Measurements from ENCODE around the gene CCDC47.
A peak's percentile ranks its signal among the peaks of the same experiment; 100 is the strongest.
"Not testable (repeated sequence)": the region's sequence is repeated elsewhere in the genome, so short reads cannot be mapped to it uniquely, and the experiment has no call there.

CCDC47 gene

GRCh38 chr17:63796375-63796774, 23.0 kb upstream of the CCDC47 start:
- not testable (repeated sequence) for ATAC-seq, H3K4me1 Mint-ChIP-seq, H3K9me3 Mint-ChIP-seq, H3K27ac Mint-ChIP-seq, H3K4me3 Mint-ChIP-seq, H3K27me3 Mint-ChIP-seq, DNase-seq
- peaks cover 63% of the 10 kb centered on the region for H3K36me3 Mint-ChIP-seq (ENCODE audit: low read depth)

DNA sequence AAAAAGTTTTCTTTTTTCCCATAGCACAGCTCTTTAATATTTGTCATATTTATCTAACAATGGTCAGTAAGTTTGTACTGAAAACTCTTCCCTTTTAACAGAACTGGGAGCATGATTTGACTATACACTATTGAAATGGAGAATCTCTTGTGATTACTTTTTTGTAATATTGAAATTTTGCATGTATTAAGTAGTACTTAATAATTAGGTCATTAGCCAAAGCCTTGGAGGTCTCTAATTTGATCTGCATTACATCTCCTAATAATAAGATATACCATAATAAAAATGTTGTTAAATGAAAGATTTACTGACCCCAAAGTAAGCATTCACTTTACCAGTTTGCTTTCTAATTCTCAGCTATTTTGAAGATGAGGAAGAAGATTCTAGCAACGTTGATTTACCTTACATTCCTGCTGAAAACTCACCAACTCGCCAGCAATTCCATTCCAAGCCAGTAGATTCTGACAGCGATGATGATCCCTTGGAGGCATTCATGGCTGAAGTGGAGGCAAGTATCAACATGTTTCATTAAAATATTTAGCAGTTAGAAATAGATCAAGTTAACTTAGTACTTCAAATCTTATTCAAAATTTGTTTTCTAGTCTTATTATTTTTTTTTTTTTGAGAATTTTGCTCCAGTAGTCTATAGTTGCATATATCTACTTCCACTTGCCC, 18.8 kb upstream of the CCDC47 start:
- no peaks in the 10 kb centered on the region for H3K4me1 Mint-ChIP-seq
- H3K4me3 Mint-ChIP-seq, result no peak overlapping the region
- H3K36me3 Mint-ChIP-seq (ENCODE audit: low read depth), result peaks cover 48% of the 10 kb centered on the region
- no peaks in the 10 kb centered on the region for H3K9me3 Mint-ChIP-seq
- no peaks in the 10 kb centered on the region for H3K27me3 Mint-ChIP-seq
- DNase-seq (no peak), ATAC-seq (no peak)
- no peak overlapping the region for H3K27ac Mint-ChIP-seq

- H3K36me3 Mint-ChIP-seq (ENCODE audit: low read depth), result peaks cover 35% of the 10 kb centered on the region
- no peaks in the 10 kb centered on the region for H3K4me1 Mint-ChIP-seq
- no peak overlapping the region for H3K4me3 Mint-ChIP-seq
- H3K9me3 Mint-ChIP-seq, result no peaks in the 10 kb centered on the region
- H3K27me3 Mint-ChIP-seq, result no peaks in the 10 kb centered on the region
- DNase-seq, result no peak
- no peak overlapping the region for H3K27ac Mint-ChIP-seq
- no peak for ATAC-seq
These were observed 16.7 kb upstream of the CCDC47 start for GRCh38 chr17:63790057-63790456.

- no peak overlapping the region for H3K27ac Mint-ChIP-seq
- H3K27me3 Mint-ChIP-seq, result no peaks in the 10 kb centered on the region
- ATAC-seq, result no peak
- no peaks in the 10 kb centered on the region for H3K9me3 Mint-ChIP-seq
- no peak overlapping the region for H3K4me3 Mint-ChIP-seq
- peaks cover 22% of the 10 kb centered on the region for H3K36me3 Mint-ChIP-seq (ENCODE audit: low read depth)
- peaks cover 19% of the 10 kb centered on the region for H3K4me1 Mint-ChIP-seq
- no peak for DNase-seq
These were observed 13.7 kb upstream of the CCDC47 start for GRCh38 chr17:63786971-63787711.

GRCh38 chr17:63786117-63786516, 12.7 kb upstream of the CCDC47 start:
- Mint-ChIP-seq H3K27ac (no peak overlapping the region), H3K36me3 (ENCODE audit: low read depth) (peaks cover 19% of the 10 kb centered on the region), H3K4me1 (peaks cover 21% of the 10 kb centered on the region), H3K4me3 (no peak overlapping the region), H3K27me3 (no peaks in the 10 kb centered on the region), H3K9me3 (no peaks in the 10 kb centered on the region)
- no peak for ATAC-seq
- no peak for DNase-seq

DNA sequence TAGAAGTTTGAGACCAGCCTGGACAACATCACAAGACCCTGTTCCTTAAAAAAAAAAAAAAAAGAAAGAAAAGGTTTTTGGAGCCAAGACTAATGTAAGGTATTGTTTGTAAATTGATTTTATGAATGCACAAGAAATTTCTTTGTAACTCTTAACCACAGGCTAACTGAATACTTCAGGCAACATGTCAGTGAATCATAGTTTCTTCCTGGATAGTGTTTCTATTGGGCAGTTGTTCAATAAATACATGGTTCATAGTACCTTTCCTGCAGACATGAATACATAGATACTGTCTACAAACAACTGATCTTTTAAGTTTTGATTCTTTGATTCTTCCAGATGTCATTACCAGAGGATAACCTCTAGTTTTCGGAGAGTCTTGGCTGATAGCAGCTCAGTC, 12.2 kb upstream of the CCDC47 start:
- H3K27me3 Mint-ChIP-seq, result no peaks in the 10 kb centered on the region
- H3K4me1 Mint-ChIP-seq, result peaks cover 26% of the 10 kb centered on the region
- H3K36me3 Mint-ChIP-seq (ENCODE audit: low read depth), result peaks cover 22% of the 10 kb centered on the region
- H3K27ac Mint-ChIP-seq, result no peak overlapping the region
- no peak for ATAC-seq
- no peak overlapping the region for H3K4me3 Mint-ChIP-seq
- H3K9me3 Mint-ChIP-seq, result no peaks in the 10 kb centered on the region
- DNase-seq, result no peak

- H3K27me3 Mint-ChIP-seq, result no peaks in the 10 kb centered on the region
- H3K36me3 Mint-ChIP-seq (ENCODE audit: low read depth), result peaks cover 30% of the 10 kb centered on the region
- H3K4me3 Mint-ChIP-seq, result no peak overlapping the region
- ATAC-seq (no peak), DNase-seq (no peak)
- no peaks in the 10 kb centered on the region for H3K9me3 Mint-ChIP-seq
- H3K4me1 Mint-ChIP-seq, result peaks cover 44% of the 10 kb centered on the region
- no peak overlapping the region for H3K27ac Mint-ChIP-seq
These were observed 10.1 kb upstream of the CCDC47 start for GRCh38 chr17:63783522-63783921.

DNA sequence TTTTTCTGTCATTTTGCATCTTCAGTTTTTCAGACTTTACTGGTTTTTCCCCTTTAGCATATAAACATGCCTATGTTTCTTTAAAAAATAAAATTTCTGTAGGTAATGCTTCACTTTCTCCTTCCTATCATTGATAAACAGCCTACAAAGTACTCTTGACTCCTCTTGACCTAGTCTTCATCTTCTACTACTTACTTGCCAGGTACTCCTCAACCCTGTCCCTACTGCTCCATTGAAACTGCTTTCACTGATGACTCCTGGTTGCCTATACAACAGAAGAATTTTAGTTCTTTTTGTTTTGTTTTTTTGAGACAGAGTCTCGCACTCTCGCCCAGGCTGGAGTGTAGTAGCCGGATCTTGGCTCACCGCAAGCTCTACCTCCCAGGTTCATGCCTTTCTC, 7.5 kb upstream of the CCDC47 start:
- no peaks in the 10 kb centered on the region for H3K27me3 Mint-ChIP-seq
- no peak for ATAC-seq
- H3K9me3 Mint-ChIP-seq, result no peaks in the 10 kb centered on the region
- no peak for DNase-seq
- peak overlapping the region; percentile 4 for H3K27ac Mint-ChIP-seq
- H3K4me1 Mint-ChIP-seq, result peaks cover 65% of the 10 kb centered on the region
- peaks cover 42% of the 10 kb centered on the region for H3K36me3 Mint-ChIP-seq (ENCODE audit: low read depth)
- no peak overlapping the region for H3K4me3 Mint-ChIP-seq

DNA sequence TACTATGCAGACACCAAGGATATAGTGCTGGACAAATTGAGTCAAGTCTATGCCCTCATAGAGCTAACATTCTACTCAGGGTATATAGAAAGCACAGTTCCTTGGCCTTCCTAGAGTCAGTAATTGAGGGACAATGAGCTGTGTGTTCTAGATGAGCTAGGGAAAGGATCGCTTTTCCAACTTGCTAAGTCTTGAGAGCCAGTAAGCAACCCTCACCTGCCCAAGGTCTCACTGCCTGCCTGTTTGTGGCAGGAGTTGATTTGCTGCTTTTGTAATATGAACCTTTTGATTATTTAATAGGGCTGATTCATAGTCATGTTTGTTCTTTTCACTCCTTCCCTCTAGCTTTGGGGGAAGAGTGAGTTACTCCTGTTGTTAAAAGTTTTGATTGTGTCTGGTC, 7.1 kb upstream of the CCDC47 start:
- H3K4me3 Mint-ChIP-seq, result no peak overlapping the region
- H3K9me3 Mint-ChIP-seq, result no peaks in the 10 kb centered on the region
- peaks cover 68% of the 10 kb centered on the region for H3K4me1 Mint-ChIP-seq
- no peak for ATAC-seq
- H3K27me3 Mint-ChIP-seq, result no peaks in the 10 kb centered on the region
- peaks cover 42% of the 10 kb centered on the region for H3K36me3 Mint-ChIP-seq (ENCODE audit: low read depth)
- no peak for DNase-seq
- H3K27ac Mint-ChIP-seq, result peak overlapping the region; percentile 4

DNA sequence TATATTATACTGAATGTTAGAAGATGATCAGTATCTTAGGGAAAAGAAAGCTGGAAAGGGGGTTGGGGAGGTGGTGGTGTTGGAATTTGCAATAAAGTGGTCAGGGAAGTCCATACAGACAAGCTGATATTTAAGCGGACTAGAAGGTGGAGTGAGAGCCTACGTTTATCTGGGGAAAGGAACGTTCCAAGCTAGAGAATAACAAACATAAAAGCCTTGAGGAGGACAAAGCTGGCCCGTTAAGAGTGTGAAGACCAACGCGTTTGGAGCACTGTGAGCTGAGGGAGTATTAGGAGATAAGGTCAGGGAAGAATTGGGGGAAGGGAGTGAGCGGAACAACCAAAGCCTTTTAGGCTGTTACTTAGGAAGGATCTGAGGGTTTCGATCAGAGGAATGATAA, 2.0 kb upstream of the CCDC47 start:
- Mint-ChIP-seq H3K27ac (no peak overlapping the region), H3K27me3 (peaks cover 5% of the 10 kb centered on the region), H3K36me3 (ENCODE audit: low read depth) (peaks cover 56% of the 10 kb centered on the region), H3K9me3 (no peaks in the 10 kb centered on the region), H3K4me1 (peaks cover 66% of the 10 kb centered on the region), H3K4me3 (peak overlapping the region; percentile 98)
- DNase-seq (no peak), ATAC-seq (no peak)

- Mint-ChIP-seq H3K4me3 (peak overlapping the region; percentile 98), H3K27me3 (peaks cover 5% of the 10 kb centered on the region), H3K9me3 (no peaks in the 10 kb centered on the region), H3K27ac (peak overlapping the region; percentile 100), H3K4me1 (peaks cover 65% of the 10 kb centered on the region), H3K36me3 (ENCODE audit: low read depth) (peaks cover 55% of the 10 kb centered on the region)
- DNase-seq (no peak), ATAC-seq (no peak)
These were observed 1.5 kb upstream of the CCDC47 start for GRCh38 chr17:63774969-63775265.

- Mint-ChIP-seq H3K4me3 (peak within 1 kb of the TSS; percentile 98), H3K27ac (peak within 1 kb of the TSS; percentile 100), H3K4me1 (peaks cover 62% of the 10 kb centered on the region), H3K36me3 (ENCODE audit: low read depth) (peaks cover 53% of the 10 kb centered on the region), H3K27me3 (peaks cover 5% of the 10 kb centered on the region), H3K9me3 (no peaks in the 10 kb centered on the region)
- ATAC-seq (peak; percentile 7), DNase-seq (peak; percentile 93)
These were observed 958 bp upstream of the CCDC47 start, which contains the start of gene DDX42 for GRCh38 chr17:63774141-63774968. TSS of gene DDX42 (plus strand) at chr17:63774170. CDS start at chr17:63787050, 12,880 bp downstream.

DNA sequence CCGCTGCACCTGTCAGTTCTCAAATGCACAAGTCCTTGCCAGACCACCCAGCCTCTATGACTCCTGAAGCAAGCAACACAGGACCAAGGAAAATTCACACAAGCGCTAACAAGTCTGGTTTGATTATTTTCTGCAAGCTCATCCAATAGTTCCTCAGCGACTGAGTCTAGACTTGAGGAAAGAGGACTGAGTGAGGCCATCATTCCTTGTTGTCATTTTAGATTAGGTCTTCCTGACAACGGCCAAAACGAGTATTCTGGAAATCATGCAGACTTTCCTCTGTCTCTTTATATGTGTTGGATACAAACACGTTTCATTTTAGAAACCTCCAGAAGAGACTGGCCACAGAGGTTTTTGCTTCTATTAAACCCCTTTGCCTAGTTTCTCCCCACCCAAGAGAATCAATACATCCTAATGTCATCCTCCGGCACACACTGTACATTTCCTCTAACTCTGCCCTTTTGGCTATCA, 561 bp downstream of the CCDC47 start:
- H3K36me3 Mint-ChIP-seq (ENCODE audit: low read depth), result peaks cover 51% of the 10 kb centered on the region
- no peaks in the 10 kb centered on the region for H3K9me3 Mint-ChIP-seq
- H3K27me3 Mint-ChIP-seq, result peaks cover 5% of the 10 kb centered on the region
- H3K4me3 Mint-ChIP-seq, result peak overlapping the region; percentile 98
- peaks cover 57% of the 10 kb centered on the region for H3K4me1 Mint-ChIP-seq
- H3K27ac Mint-ChIP-seq, result peak overlapping the region; percentile 100
- DNase-seq (no peak), ATAC-seq (no peak)

GRCh38 chr17:63768433-63768832, 5.0 kb downstream of the CCDC47 start:
- DNase-seq, result no peak
- Mint-ChIP-seq H3K36me3 (ENCODE audit: low read depth) (peaks cover 50% of the 10 kb centered on the region), H3K4me3 (no peak overlapping the region), H3K4me1 (peaks cover 38% of the 10 kb centered on the region), H3K27me3 (no peaks in the 10 kb centered on the region), H3K27ac (no peak overlapping the region), H3K9me3 (no peaks in the 10 kb centered on the region)
- no peak for ATAC-seq

DNA sequence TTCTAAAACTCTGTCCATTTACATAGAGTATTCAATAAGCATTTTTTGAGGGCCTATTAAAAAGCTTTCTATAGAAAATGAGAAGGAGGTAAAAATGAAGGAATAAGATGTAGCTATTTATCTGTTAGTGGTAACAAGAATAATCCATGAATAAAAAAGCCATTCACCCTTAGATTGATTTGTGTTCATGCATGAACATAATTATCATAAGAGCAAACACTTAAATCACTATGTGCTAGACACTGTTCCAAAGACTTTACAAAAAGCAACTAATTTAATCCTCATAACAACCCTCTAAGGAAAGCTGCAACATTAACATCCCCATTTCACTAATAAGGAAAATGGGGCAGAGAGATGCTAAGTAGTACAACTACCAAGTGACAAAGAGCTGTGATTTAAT, 6.6 kb downstream of the CCDC47 start:
- ATAC-seq, result no peak
- no peak overlapping the region for H3K27ac Mint-ChIP-seq
- DNase-seq, result no peak
- peaks cover 52% of the 10 kb centered on the region for H3K36me3 Mint-ChIP-seq (ENCODE audit: low read depth)
- no peaks in the 10 kb centered on the region for H3K27me3 Mint-ChIP-seq
- no peak overlapping the region for H3K4me3 Mint-ChIP-seq
- H3K4me1 Mint-ChIP-seq, result peaks cover 36% of the 10 kb centered on the region
- H3K9me3 Mint-ChIP-seq, result no peaks in the 10 kb centered on the region

Measured in activated naive CD8-positive, alpha-beta T cell treated with anti-CD3 and anti-CD28 coated beads, Interleukin-2, amount 50 U/mL, for 24 hours (primary cell).